ENCODE data around the gene POMGNT1.

The POMGNT1 gene

GRCh38 chr1:46152016-46152415 is 46.2 kb downstream of the POMGNT1 start:
- DNase-seq: peak; percentile 62

GRCh38 chr1:46150085-46150484 is 48.1 kb downstream of the POMGNT1 start:
- no peak for DNase-seq

GRCh38 chr1:46148318-46148717 is 49.9 kb downstream of the POMGNT1 start:
- DNase-seq: no peak
